Stimulated activated effector memory CD8-positive, alpha-beta T cell treated with anti-CD3 and anti-CD28 coated beads, Interleukin-12 subunit alpha, Interleukin-12 subunit beta, amount 100 ng/mL, for 72 hours (primary cell): ENCODE measurements around the gene GRIA4.

Experiments used
- ATAC-seq: fragments of 150-1000 bp; cut with Tn5 transposase; 2 replicates; pipeline ENCODE4 v1.10.0; 2021
- DNase-seq, 2 donors: peaks; one replicate each; pipeline ENCODE4 v3.0.0; 2021 to 2022; ENCODE audit warnings: low spot score in 2 of 2
- H3K27ac Mint-ChIP-seq: one replicate; pipeline ENCODE4 v1.8.0; 2022; ENCODE audit warnings: mild to moderate bottlenecking, mixed read lengths
- H3K36me3 Mint-ChIP-seq: one replicate; pipeline ENCODE4 v1.8.0; 2022; ENCODE audit warnings: mild to moderate bottlenecking, mixed read lengths
- H3K4me1 Mint-ChIP-seq: one replicate; pipeline ENCODE4 v1.8.0; 2022; ENCODE audit warnings: mixed read lengths
- H3K4me3 Mint-ChIP-seq: one replicate; pipeline ENCODE4 v1.8.0; 2022; ENCODE audit warnings: mild to moderate bottlenecking, mixed read lengths
- H3K9me3 Mint-ChIP-seq: one replicate; pipeline ENCODE4 v1.8.0; 2022; ENCODE audit warnings: mixed read lengths

GRIA4 gene

DNA sequence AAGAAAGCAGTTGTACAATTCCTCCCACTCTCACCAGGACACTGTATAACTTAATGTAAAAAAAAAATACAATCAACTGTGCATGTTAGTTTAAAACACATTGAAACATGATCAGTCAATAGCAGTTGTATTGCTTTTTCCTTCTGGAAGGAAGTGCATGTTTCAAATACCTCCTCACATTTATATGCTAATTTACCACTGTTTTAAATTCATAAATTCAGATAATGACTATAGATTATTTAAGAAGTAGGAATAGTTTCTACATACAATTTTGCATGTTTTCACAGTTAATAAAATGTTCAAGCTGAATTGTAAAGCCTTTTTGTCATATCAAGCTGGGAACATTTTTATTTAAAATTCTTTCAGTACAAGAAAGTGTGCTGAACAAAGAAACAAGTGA, 3.3 kb downstream of the GRIA4 start:
- Mint-ChIP-seq H3K9me3 (no peaks in the 10 kb centered on the region), H3K4me1 (peaks cover 18% of the 10 kb centered on the region), H3K36me3 (no peaks in the 10 kb centered on the region), H3K27ac (no peak overlapping the region), H3K4me3 (no peak overlapping the region)
- ATAC-seq (no peak), DNase-seq (no peak)

DNA sequence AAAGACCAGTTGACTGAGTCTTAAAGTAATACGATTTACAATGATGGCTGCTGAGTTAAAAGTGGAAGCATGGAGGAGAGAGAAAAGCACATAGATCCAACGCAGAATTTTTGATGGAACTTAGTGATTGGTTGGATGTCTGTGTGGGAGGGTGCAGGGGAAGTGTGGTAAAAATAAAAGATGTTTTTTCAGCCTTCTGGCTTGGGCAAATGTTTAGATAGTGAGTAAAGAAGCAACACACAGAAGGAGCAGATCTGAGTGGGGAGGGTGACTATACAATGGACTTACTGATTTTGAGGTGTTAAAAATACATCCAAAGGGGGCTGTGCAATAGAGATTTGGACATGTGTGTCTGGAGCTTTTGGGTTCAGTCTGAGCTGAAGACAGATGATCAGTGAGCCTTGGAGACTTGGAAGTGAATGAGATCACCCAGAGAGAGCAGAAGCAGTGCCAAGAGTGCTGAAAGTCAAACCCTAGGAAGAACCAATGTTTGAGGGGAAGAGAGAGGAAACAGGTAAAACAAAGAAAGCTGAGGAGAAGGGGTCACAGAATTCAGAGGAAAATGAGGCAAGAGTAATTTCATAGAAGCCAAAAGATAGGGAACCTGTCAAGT, 8.6 kb downstream of the GRIA4 start:
- H3K4me3 Mint-ChIP-seq = no peak overlapping the region
- H3K9me3 Mint-ChIP-seq = no peaks in the 10 kb centered on the region
- no peaks in the 10 kb centered on the region for H3K36me3 Mint-ChIP-seq
- H3K27ac Mint-ChIP-seq = no peak overlapping the region
- H3K4me1 Mint-ChIP-seq = no peaks in the 10 kb centered on the region
- DNase-seq (no peak), ATAC-seq (peak; percentile 8)

DNA sequence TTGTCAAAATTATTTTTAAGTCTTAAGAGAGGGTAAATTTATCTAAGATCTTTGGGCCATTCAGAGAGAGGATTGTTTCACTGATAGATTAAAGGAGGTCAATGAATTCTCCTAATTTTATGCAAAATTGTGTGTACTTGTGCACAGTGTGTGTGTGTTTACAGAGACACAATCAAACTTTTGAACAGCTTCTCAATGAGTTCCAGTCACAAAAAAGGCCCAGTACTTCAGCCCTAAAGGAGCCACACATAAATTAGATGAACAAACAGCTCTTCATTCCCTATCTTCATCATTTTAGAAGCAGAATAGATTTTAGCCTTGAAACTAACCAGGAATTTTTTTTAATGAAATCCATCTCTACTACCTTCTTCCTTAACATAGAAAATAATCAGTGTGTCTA, 9.7 kb downstream of the GRIA4 start:
- Mint-ChIP-seq H3K4me1 (no peaks in the 10 kb centered on the region), H3K9me3 (no peaks in the 10 kb centered on the region), H3K4me3 (no peak overlapping the region), H3K36me3 (no peaks in the 10 kb centered on the region), H3K27ac (no peak overlapping the region)
- DNase-seq (no peak), ATAC-seq (no peak)

DNA sequence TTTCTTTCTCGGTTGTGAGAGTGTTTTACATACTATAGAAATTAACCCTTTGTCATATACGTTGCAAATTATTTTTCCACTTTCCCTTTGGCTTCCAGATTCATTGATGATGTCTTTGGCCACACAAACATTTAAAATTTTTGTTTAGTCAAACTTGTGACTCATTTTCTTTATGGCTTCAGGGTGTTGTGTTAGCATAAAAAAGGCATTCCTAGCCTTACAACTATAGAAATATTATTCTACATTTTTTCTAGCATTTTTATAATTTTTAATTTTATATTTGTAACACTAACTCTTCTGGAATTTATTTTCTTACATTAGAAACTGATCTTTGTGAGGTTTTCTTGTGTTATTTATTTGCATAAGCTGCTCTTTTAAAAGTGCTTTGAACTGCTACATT, 12.1 kb downstream of the GRIA4 start:
- no peak for ATAC-seq
- H3K27ac Mint-ChIP-seq = no peak overlapping the region
- no peaks in the 10 kb centered on the region for H3K9me3 Mint-ChIP-seq
- no peak for DNase-seq
- no peaks in the 10 kb centered on the region for H3K36me3 Mint-ChIP-seq
- H3K4me1 Mint-ChIP-seq = no peaks in the 10 kb centered on the region
- H3K4me3 Mint-ChIP-seq = no peak overlapping the region

DNA sequence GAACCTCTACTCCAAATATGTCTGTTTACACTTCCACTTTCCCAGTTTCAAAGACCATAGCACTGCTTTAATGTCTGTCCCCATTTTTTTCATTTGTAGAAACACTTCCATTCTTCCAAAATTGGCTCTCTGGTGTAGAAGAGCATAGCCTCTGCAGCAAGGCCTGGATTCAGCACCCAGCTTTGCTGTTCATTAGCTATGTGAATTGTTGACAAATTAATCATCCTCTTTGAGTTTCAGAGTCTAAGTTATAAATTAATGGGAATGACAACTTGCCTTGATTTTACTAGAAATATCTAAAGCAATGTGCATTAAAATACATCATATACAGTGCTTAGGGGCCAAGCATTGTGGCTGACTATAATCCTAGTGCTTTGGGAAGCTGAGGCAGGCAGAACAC, 22.4 kb downstream of the GRIA4 start:
- Mint-ChIP-seq H3K4me1 (no peaks in the 10 kb centered on the region), H3K36me3 (no peaks in the 10 kb centered on the region), H3K9me3 (no peaks in the 10 kb centered on the region), H3K4me3 (no peak overlapping the region), H3K27ac (no peak overlapping the region)
- DNase-seq (no peak), ATAC-seq (no peak)

DNA sequence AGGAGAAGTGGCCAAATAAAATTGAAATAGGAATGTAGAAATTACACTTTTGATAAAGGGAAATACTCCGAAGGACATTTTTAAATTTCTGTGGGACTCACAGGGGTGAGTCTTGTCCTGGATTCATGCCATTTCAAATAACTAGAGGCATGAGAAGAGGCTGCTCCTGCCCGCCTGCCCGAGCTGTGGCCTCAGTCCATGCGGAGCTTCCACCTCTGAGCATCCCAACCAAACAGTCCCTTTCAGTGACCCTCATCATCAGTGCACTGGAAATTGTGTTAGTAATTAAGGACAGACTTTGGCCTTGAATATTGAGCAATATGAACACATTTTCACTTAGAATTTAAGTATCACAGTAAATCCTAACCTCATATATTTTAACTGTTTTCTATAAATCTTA, 25.6 kb downstream of the GRIA4 start:
- ATAC-seq = no peak

DNA sequence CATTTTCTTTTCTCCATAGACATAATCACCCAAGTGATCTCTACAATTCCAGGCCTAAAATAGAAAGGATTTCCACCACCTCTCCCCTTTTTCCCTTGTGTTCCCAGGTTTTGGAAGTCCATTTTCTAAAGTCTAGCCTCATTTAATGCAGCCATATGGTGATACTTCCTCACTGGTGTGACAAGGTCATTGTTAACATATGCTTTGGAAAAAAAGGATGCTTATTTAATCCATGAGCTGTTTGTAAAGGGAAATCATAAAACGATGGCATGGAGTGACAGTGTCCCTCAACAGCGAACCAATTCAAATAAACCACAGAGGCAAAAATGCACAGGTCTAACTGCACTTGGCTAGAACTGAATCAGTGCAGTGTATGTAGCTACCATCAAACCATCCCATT, 26.6 kb downstream of the GRIA4 start:
- no peak overlapping the region for H3K27ac Mint-ChIP-seq
- H3K4me3 Mint-ChIP-seq = no peak overlapping the region
- no peaks in the 10 kb centered on the region for H3K4me1 Mint-ChIP-seq
- no peaks in the 10 kb centered on the region for H3K36me3 Mint-ChIP-seq
- DNase-seq = no peak
- no peak for ATAC-seq
- no peaks in the 10 kb centered on the region for H3K9me3 Mint-ChIP-seq

More for the DNA sequence above, 25.6 kb downstream of the GRIA4 start:
- no peaks in the 10 kb centered on the region for H3K36me3 Mint-ChIP-seq
- H3K4me3 Mint-ChIP-seq = no peak overlapping the region
- H3K9me3 Mint-ChIP-seq = no peaks in the 10 kb centered on the region
- DNase-seq = no peak
- no peaks in the 10 kb centered on the region for H3K4me1 Mint-ChIP-seq
- H3K27ac Mint-ChIP-seq = no peak overlapping the region

DNA sequence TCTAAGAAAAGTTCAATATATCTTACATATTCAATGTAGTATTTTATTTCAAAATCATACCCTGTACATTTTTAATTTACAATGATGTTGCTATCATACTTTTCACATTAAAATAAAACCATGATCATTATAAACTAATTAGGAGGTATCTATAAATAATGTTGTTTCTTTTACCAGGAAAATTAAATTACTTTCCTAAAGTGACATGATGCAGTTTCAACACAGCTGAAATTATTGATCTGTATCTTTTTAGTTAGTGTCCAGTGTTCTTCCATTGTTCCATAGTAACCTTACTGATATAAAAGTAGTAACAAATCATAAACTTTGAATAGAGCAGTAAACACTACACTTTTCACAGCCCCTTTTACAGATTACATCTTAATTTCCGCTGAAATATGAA, 29.7 kb downstream of the GRIA4 start:
- H3K36me3 Mint-ChIP-seq = no peaks in the 10 kb centered on the region
- no peaks in the 10 kb centered on the region for H3K9me3 Mint-ChIP-seq
- H3K4me3 Mint-ChIP-seq = no peak overlapping the region
- ATAC-seq (no peak), DNase-seq (no peak)
- no peaks in the 10 kb centered on the region for H3K4me1 Mint-ChIP-seq
- H3K27ac Mint-ChIP-seq = no peak overlapping the region

DNA sequence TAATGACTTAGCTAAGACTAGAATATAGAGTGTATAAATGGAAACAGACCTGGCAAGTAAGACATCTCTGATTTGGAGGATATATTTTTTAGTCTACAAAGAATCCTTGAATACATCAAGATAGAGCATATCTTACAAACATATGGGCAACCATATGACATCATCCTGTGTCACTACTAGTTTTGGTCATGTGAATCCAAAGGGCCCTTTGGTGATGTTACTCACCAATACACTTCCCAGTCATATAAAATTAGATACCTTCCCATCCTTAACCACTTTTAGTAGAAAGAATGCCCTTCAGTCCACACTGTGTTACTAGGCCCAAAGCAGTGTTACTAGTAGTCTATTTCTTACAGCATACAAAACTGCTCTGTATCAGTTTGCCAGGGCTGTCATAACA, 31.6 kb downstream of the GRIA4 start:
- H3K4me3 Mint-ChIP-seq = no peak overlapping the region
- ATAC-seq = peak; percentile 49
- H3K36me3 Mint-ChIP-seq = no peaks in the 10 kb centered on the region
- no peaks in the 10 kb centered on the region for H3K4me1 Mint-ChIP-seq
- H3K9me3 Mint-ChIP-seq = no peaks in the 10 kb centered on the region
- DNase-seq = no peak
- no peak overlapping the region for H3K27ac Mint-ChIP-seq

DNA sequence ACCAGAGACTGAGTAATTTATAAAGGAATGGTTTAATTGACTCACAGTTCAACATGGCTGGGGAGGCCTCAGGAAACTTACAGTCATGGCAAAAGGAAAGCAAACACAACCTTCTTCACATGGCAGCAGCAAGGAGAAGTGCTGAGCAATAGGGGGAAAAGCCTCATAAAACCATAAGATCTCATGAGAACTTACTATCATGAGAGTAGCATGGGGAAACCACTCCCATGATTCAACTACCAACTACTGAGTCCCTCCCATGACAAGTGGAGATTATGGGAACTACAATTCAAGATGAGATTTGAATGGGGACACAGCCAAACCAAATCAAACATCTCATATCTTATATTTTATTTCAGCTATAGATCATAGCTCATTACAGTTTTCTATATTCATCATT, 33.0 kb downstream of the GRIA4 start:
- Mint-ChIP-seq H3K27ac (no peak overlapping the region), H3K4me3 (no peak overlapping the region)
- peak; percentile 51 for ATAC-seq

DNA sequence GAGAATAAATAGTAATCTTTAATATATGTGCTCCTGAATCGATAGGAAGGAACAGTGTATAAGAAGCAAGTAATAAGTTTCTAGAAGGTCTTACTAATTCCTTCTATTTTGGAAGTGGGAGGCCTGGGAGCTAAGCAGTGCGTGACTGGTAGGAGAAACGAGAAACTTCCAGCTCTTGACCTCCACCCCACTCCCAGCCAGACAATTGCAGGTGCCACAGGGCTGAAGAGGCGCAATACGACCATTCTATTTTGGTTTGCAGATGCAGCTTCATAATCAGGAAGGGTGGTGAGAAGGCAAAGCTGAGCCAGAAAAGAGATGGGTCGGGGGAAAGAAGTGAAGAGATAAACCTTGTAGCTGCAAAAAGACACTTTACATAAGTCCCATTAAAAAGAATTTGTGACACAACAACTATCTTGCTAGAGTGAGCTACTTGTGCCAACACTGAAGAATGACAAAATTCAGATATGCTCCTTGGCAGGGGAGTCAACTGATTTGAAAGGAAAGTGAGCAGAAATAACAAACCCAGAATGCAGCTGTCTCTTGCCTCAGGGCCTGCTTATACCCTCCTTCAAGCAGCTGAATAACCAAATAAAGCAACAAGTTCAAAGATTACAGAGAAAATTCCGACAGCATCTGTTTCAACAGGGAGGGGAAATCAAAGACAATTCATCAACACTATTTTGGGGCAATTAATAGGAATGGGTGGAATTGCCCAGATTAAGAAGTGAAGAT, 35.1 kb downstream of the GRIA4 start:
- ATAC-seq (no peak), DNase-seq (no peak)
- no peak overlapping the region for H3K4me3 Mint-ChIP-seq
- no peaks in the 10 kb centered on the region for H3K36me3 Mint-ChIP-seq
- no peak overlapping the region for H3K27ac Mint-ChIP-seq
- no peaks in the 10 kb centered on the region for H3K9me3 Mint-ChIP-seq
- no peaks in the 10 kb centered on the region for H3K4me1 Mint-ChIP-seq

More for the DNA sequence above, 33.0 kb downstream of the GRIA4 start:
- no peaks in the 10 kb centered on the region for H3K36me3 Mint-ChIP-seq
- H3K4me1 Mint-ChIP-seq = no peaks in the 10 kb centered on the region
- H3K9me3 Mint-ChIP-seq = no peaks in the 10 kb centered on the region
- no peak for DNase-seq

DNA sequence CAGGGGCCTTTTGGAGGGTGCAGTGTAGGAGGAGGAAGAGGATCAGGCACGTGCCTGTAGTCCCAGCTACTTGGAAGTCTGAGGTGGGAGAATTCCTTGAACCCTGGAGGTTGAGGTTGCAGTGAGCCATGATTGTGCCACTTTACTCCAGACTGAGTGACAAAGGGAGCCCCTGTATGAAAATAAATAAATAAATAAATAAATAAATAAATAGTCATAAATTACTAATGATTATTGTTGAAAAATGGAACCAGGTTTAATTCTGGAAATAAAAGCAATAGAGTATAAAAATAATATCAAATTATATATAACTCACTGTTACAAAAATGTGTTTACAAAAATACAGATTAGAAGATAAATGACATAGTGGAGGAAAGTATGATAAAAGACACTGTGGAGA, 37.9 kb downstream of the GRIA4 start:
- Mint-ChIP-seq H3K4me3 (no peak overlapping the region), H3K9me3 (no peaks in the 10 kb centered on the region), H3K27ac (no peak overlapping the region), H3K36me3 (no peaks in the 10 kb centered on the region), H3K4me1 (no peaks in the 10 kb centered on the region)
- DNase-seq (no peak), ATAC-seq (no peak)

DNA sequence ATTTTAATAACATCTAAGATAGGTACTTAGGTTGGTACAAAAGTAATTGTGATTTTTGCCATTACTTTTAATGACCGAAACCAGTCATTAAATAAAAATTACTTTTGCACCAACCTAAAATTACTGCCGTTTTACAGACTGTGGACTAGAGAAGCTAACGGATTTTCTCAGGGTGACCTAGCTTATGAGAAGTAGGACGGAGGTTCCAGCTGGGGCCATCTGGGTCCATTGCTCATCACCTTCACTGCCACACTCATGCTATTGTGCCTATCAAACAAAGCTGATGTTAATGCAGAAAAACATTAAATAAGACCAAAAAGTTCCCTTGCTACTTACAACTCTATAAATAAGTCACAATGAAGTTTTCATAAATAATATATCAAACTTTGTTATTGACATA, 38.9 kb downstream of the GRIA4 start:
- DNase-seq (no peak), ATAC-seq (no peak)
- H3K4me3 Mint-ChIP-seq = no peak overlapping the region
- H3K9me3 Mint-ChIP-seq = no peaks in the 10 kb centered on the region
- H3K27ac Mint-ChIP-seq = no peak overlapping the region
- H3K36me3 Mint-ChIP-seq = no peaks in the 10 kb centered on the region
- no peaks in the 10 kb centered on the region for H3K4me1 Mint-ChIP-seq

DNA sequence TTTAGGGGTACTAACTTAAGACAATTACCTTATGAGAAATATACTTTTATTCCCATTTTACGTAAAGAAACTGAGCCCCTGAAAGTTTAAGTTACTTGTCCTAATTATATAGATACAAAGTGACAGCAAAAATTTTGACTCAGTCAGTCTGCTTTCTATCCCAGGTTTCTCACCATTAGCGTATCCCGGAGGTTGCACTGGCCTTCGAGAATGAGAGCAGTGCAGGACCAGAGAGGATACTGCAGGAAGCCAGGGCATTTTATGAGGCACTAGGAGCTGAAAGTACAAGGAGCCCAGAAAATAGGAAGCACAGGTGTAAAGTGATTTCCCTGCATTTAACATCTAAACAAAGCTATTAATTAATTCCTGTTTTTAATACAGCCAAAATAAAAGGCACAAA, 55.4 kb downstream of the GRIA4 start:
- ATAC-seq = no peak
- no peaks in the 10 kb centered on the region for H3K36me3 Mint-ChIP-seq
- H3K9me3 Mint-ChIP-seq = no peaks in the 10 kb centered on the region
- no peaks in the 10 kb centered on the region for H3K4me1 Mint-ChIP-seq
- no peak overlapping the region for H3K27ac Mint-ChIP-seq
- DNase-seq = no peak
- no peak overlapping the region for H3K4me3 Mint-ChIP-seq

DNA sequence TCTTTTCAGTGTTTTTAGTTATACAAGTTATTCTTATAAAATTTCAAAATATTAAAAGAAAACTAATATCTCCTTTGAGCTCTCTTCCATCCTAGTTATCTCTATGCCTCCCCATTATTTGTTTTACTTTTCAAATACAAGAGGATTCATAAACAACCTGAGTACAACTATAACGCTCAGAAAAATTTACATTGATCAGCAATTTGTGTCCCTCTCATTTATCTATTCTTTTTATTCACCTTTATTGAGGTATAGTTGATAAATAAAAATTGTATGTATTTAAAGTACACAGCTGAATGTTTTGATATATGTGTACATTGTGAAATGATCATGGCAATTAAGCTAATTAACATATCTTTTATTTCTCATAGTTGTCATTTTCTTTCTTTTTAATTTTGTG, 57.6 kb downstream of the GRIA4 start:
- no peak overlapping the region for H3K27ac Mint-ChIP-seq
- no peak for DNase-seq

DNA sequence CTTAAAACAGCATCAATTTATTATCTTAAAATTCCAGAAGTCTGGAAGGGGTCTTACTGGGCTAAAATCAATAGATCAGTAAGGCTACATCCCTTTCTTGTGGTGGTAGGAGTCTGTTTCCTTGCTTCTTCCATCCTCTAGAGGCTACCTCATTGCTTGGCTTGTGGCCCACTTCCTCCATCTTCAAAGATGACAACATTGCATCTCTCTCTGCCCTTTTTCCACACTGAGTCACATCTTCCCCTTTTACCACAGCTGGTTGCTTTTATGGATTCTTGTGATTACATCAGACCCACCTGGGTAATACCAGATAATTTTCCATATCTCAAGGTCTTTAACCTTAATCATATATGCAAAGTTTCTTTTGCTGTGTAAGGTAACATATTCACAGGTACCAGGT, 60.9 kb downstream of the GRIA4 start:
- H3K4me1 Mint-ChIP-seq = no peaks in the 10 kb centered on the region
- peaks cover 5% of the 10 kb centered on the region for H3K9me3 Mint-ChIP-seq
- no peak overlapping the region for H3K27ac Mint-ChIP-seq
- DNase-seq (no peak), ATAC-seq (no peak)
- no peaks in the 10 kb centered on the region for H3K36me3 Mint-ChIP-seq
- no peak overlapping the region for H3K4me3 Mint-ChIP-seq

More for the DNA sequence above, 57.6 kb downstream of the GRIA4 start:
- no peak overlapping the region for H3K4me3 Mint-ChIP-seq
- no peaks in the 10 kb centered on the region for H3K36me3 Mint-ChIP-seq
- H3K4me1 Mint-ChIP-seq = no peaks in the 10 kb centered on the region
- ATAC-seq = no peak
- peaks cover 3% of the 10 kb centered on the region for H3K9me3 Mint-ChIP-seq
